ENCODE data around the gene ARID1B.

- no peak for TF ChIP-seq CTCF (conservative IDR thresholded peaks at IDR 0.05; ENCODE audit: low read length)
- TF ChIP-seq EZH2phosphoT487 (IDR thresholded peaks at IDR 0.05; ENCODE audit: borderline replicate concordance, low read depth, low read length): no peak
Observed at GRCh38 chr6:157066781-157067491, 289.8 kb downstream of the ARID1B start.

Measured in OCI-LY7 (cell line).